PFSK-1 (cell line): ENCODE results near the gene DMC1.

ENCODE experiments used
- POLR2AphosphoS5 ChIP-seq: IDR thresholded peaks from 2 replicates; pipeline ENCODE4 v1.6.1; 2012; ENCODE audit warnings: low read depth, mild to moderate bottlenecking, control low read depth, low read length, moderate library complexity
- TAF1 ChIP-seq: IDR thresholded peaks from 2 replicates; pipeline ENCODE4 v1.6.1; 2012; ENCODE audit warnings: low read length, control low read depth, borderline replicate concordance; ENCODE audit not compliant: insufficient read depth

DNA sequence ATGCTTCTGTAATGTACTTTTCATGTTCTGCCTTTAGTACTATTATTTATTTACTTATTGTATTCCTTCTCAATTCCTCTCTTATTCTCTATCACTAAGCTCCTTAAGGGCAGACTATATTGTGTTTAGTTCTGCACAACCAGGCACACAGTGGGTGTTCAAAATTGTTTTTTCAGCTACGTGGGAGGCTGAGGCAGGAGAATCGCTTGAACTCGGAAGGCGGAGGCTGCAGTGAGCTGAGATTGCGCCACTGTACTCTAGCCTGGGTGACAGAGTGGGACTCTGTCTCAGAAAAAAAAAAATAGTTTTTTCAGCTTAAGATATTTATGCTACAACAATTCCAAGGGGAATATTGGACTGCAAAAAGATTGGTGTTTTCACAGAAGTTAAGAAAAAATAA lies 46.5 kb downstream of the DMC1 start:
- TF ChIP-seq POLR2AphosphoS5 = no peak
- no peak for TF ChIP-seq TAF1
